ENCODE measurements around the gene PPDPF.

DNA sequence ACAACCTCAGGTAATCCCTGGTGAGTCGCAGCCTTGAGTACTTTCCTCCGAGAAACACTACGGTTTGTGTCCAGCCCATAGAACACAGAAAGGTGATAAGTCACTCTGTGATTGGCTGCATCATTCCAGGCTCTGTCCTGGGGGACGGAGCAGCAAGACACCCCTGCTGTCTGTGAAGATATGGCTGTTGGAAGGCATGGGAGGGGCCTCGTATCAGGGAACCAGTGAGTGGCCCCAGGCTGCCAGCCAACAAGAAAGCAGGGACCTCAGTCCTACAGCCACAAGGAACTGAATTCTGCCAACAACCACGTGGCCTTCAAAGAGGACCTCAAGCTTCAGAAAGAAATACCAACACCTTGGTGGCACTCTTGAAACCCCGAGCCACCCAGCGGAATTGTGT lies 15.3 kb upstream of the PPDPF start:
- TF ChIP-seq ZC3H10 (CRISPR knock-in tag; IDR thresholded peaks at IDR 0.05) (no peak), GLIS3 (CRISPR knock-in tag; IDR thresholded peaks at IDR 0.05) (no peak), OSR1 (CRISPR knock-in tag; IDR thresholded peaks at IDR 0.05) (no peak), ARNTL (CRISPR knock-in tag; IDR thresholded peaks at IDR 0.05; ENCODE audit: borderline replicate concordance, low read depth) (no peak), ISL1 (CRISPR knock-in tag; IDR thresholded peaks at IDR 0.05) (no peak), CSDC2 (CRISPR knock-in tag; IDR thresholded peaks at IDR 0.05) (no peak)
- TF ChIP-seq, protein P1, sequence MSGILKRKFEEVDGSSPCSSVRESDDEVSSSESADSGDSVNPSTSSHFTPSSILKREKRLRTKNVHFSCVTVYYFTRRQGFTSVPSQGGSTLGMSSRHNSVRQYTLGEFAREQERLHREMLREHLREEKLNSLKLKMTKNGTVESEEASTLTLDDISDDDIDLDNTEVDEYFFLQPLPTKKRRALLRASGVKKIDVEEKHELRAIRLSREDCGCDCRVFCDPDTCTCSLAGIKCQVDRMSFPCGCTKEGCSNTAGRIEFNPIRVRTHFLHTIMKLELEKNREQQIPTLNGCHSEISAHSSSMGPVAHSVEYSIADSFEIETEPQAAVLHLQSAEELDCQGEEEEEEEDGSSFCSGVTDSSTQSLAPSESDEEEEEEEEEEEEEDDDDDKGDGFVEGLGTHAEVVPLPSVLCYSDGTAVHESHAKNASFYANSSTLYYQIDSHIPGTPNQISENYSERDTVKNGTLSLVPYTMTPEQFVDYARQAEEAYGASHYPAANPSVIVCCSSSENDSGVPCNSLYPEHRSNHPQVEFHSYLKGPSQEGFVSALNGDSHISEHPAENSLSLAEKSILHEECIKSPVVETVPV (CRISPR knock-in tag; IDR thresholded peaks at IDR 0.05): no peak
